A549 (cell line): ENCODE data around the gene FRMD4A. TPM values are rescaled to one million over a fixed set of nuclear protein-coding genes. Genes with fewer than 3 reads are reported as not detected.

Source experiments
- ATAC-seq, 2 experiments: fragments of 200-7000 bp in 1 of 2; fragments of >200 bp in 1 of 2; cut with Nextera tagmentation in 1 of 2; cut with Tn5 transposase in 1 of 2; 3 replicates each; pipeline versions ENCODE4 v1.8.0 to v1.9.1; 2018 to 2020; ENCODE audit warnings: mild to moderate bottlenecking in 1 of 2, moderate library complexity in 1 of 2
- CTCF ChIA-PET: fragments of 300-600 bp; sonication (Branson Sonifier 250); formaldehyde crosslinking; extraction: SDS; loops from one replicate; lab custom pipeline; 2021; ENCODE audit warnings: antibody characterized with exemption, inconsistent platforms; lab: Yijun Ruan, JAX
- POLR2A ChIA-PET: fragments of 350-600 bp; formaldehyde crosslinking; extraction: SDS; loops from one replicate; lab custom pipeline; 2021; ENCODE audit warnings: antibody characterized with exemption, inconsistent platforms; lab: Yijun Ruan, JAX
- DNase-seq, 2 experiments: peaks; one replicate each; pipeline versions ENCODE4 v3.0.0 to v3.0.0-alpha.2; 2011 to 2016; ENCODE audit warnings: low read depth in 1 of 2, low spot score in 1 of 2
- FAIRE-seq: peaks from 2 replicates; lab custom pipeline; 2011; peaks lifted over from hg19 to GRCh38; lab: Jason Lieb, UNC
- H3K27ac ChIP-seq, 2 experiments: fragments of >200 bp; sonication (Bioruptor Twin); formaldehyde crosslinking; 3 replicates each; pipeline ENCODE4 v1.5.1; 2016 to 2017
- H3K4me1 ChIP-seq: fragments of >200 bp; sonication (Bioruptor Twin); formaldehyde crosslinking; 3 replicates; pipeline ENCODE4 v1.6.1; 2016
- H3K4me2 ChIP-seq: fragments of >200 bp; sonication (Bioruptor Twin); formaldehyde crosslinking; 3 replicates; pipeline ENCODE4 v1.6.1; 2016
- H3K4me3 ChIP-seq: fragments of >200 bp; sonication (Bioruptor Twin); formaldehyde crosslinking; 3 replicates; pipeline ENCODE4 v1.5.1; 2016
- H3K9me3 ChIP-seq: fragments of >200 bp; sonication (Bioruptor Twin); formaldehyde crosslinking; 3 replicates; pipeline ENCODE4 v1.6.1; 2016
- BHLHE40 ChIP-seq: IDR thresholded peaks from 2 replicates; pipeline ENCODE4 v1.6.1; 2012; ENCODE audit warnings: low read depth, low read length, inconsistent platforms
- CBX8 ChIP-seq: fragments of 200-600 bp; sonication (generic); IDR thresholded peaks from 2 replicates; pipeline ENCODE4 v1.6.1; 2016
- EHF ChIP-seq: fragments of 250-450 bp; sonication (Bioruptor Pico); IDR thresholded peaks from 2 replicates; pipeline ENCODE4 v1.5.0; 2020; ENCODE audit warnings: mild to moderate bottlenecking
- EHMT2 ChIP-seq: fragments of 200-600 bp; sonication (generic); IDR thresholded peaks from 2 replicates; pipeline ENCODE4 v1.6.1; 2016; ENCODE audit warnings: antibody characterized with exemption, low read depth, mild to moderate bottlenecking, moderate library complexity
- FOSB ChIP-seq: fragments of 250-450 bp; sonication (Bioruptor Pico); IDR thresholded peaks from 2 replicates; pipeline ENCODE4 v1.5.0; 2020; ENCODE audit warnings: mild to moderate bottlenecking, moderate library complexity
- FOSL2 ChIP-seq, 2 experiments: fragments of 450-650 bp in 1 of 2; fragments of >200 bp in 1 of 2; sonication (Bioruptor Twin) in 1 of 2; formaldehyde crosslinking; IDR thresholded peaks; 2 replicates each; pipeline versions ENCODE4 v1.5.0 to v1.6.1; 2016 to 2020; ENCODE audit warnings: mild to moderate bottlenecking in 1 of 2, moderate library complexity in 1 of 2
- GATA3 ChIP-seq: IDR thresholded peaks from 2 replicates; pipeline ENCODE4 v1.6.1; 2012; ENCODE audit warnings: borderline replicate concordance
- HMGXB4 ChIP-seq: fragments of 250-450 bp; sonication (Bioruptor Pico); IDR thresholded peaks from 2 replicates; pipeline ENCODE4 v1.5.0; 2021; ENCODE audit warnings: mild to moderate bottlenecking, moderate library complexity, borderline replicate concordance
- HOXA7 ChIP-seq: fragments of 250-450 bp; sonication (Bioruptor Pico); IDR thresholded peaks from 2 replicates; pipeline ENCODE4 v1.5.0; 2020; ENCODE audit warnings: mild to moderate bottlenecking, moderate library complexity
- JUNB ChIP-seq: fragments of >200 bp; sonication (Bioruptor Twin); formaldehyde crosslinking; IDR thresholded peaks from 2 replicates; pipeline ENCODE4 v1.6.1; 2016
- KDM1A ChIP-seq: fragments of 200-600 bp; sonication (generic); IDR thresholded peaks from 2 replicates; pipeline ENCODE4 v1.6.1; 2016; ENCODE audit warnings: low read depth, mild to moderate bottlenecking
- MYC ChIP-seq: IDR thresholded peaks from 2 replicates; pipeline ENCODE4 v1.6.1; 2012; ENCODE audit warnings: mild to moderate bottlenecking, inconsistent platforms, low read length, improper control_type of control experiment, borderline replicate concordance
- NR3C1 ChIP-seq: fragments of >200 bp; sonication (Bioruptor Twin); formaldehyde crosslinking; IDR thresholded peaks from 3 replicates; pipeline ENCODE4 v1.6.1; 2017
- PHF8 ChIP-seq: fragments of 200-600 bp; sonication (generic); IDR thresholded peaks from 2 replicates; pipeline ENCODE4 v1.6.1; 2016; ENCODE audit warnings: low read depth, mild to moderate bottlenecking, antibody characterized with exemption, moderate library complexity, borderline replicate concordance
- POLR2AphosphoS2 ChIP-seq: conservative IDR thresholded peaks from 2 replicates; pipeline ENCODE4 v1.6.1; 2012; ENCODE audit warnings: low read length, improper control_type of control experiment, inconsistent platforms
- RFX5 ChIP-seq: fragments of 450-650 bp; IDR thresholded peaks from 2 replicates; pipeline ENCODE4 v1.7.1; 2014; ENCODE audit warnings: antibody characterized with exemption, mild to moderate bottlenecking, moderate library complexity
- RNF2 ChIP-seq: fragments of 200-600 bp; sonication (generic); IDR thresholded peaks from 2 replicates; pipeline ENCODE4 v1.6.1; 2016; ENCODE audit warnings: low read depth, mild to moderate bottlenecking, antibody characterized with exemption, moderate library complexity, borderline replicate concordance
- USF2 ChIP-seq: fragments of 450-650 bp; IDR thresholded peaks from 2 replicates; pipeline ENCODE4 v1.6.1; 2014; ENCODE audit warnings: antibody characterized with exemption
- ZFP36 ChIP-seq: fragments of 450-650 bp; IDR thresholded peaks from 2 replicates; pipeline ENCODE4 v1.6.1; 2014; ENCODE audit warnings: borderline replicate concordance; ENCODE audit not compliant: partially characterized antibody
- ZNF302 ChIP-seq: fragments of 250-450 bp; sonication (Bioruptor Pico); IDR thresholded peaks from 2 replicates; pipeline ENCODE4 v1.9.0; 2021; ENCODE audit warnings: inconsistent platforms, mild to moderate bottlenecking, moderate library complexity
- ZSCAN20 ChIP-seq: fragments of 250-450 bp; sonication (Bioruptor Pico); IDR thresholded peaks from 2 replicates; pipeline ENCODE4 v1.8.0; 2022; ENCODE audit warnings: mild to moderate bottlenecking, moderate library complexity
- WGBS: methylation state at CpG from one replicate; pipeline ENCODE4 v1.1.6; 2017; ENCODE audit errors: missing lambda C conversion rate; 5-methylcytosine and 5-hydroxymethylcytosine counted together
- polyA plus RNA-seq, 4 experiments: library from polyadenylated mRNA; depleted of rRNA in 3 of 4; stranded (reverse); fragments of >200 nt; fragmentation: RNase III in 1 of 4; extraction: RNeasy Plus Mini Kit Qiagen cat#74134 plus additional on column Dnase treatment in 1 of 4; gene quantifications; 2 replicates in 3 of 4; 3 replicates in 1 of 4; pipeline ENCODE4 v1.2.3, GENCODE V29; 2011 to 2017
- TF ChIP-seq, protein P1 (sequence below): fragments of >200 bp; sonication (Bioruptor Twin); formaldehyde crosslinking; IDR thresholded peaks from 3 replicates; pipeline ENCODE4 v1.5.1; 2016
- TF ChIP-seq, protein P2 (sequence below): fragments of 250-450 bp; sonication (Bioruptor Pico); IDR thresholded peaks from 2 replicates; pipeline ENCODE4 v1.5.0; 2020; ENCODE audit warnings: low read depth, mild to moderate bottlenecking, moderate library complexity
- TF ChIP-seq, protein P3 (sequence below): fragments of >200 bp; sonication (Bioruptor Twin); formaldehyde crosslinking; IDR thresholded peaks from 3 replicates; pipeline ENCODE4 v1.6.1; 2016

Gene FRMD4A
- polyA plus RNA-seq, 2 of the 4 experiments (the other 2 are of a cell fraction): 2.5 to 4.7 TPM

GRCh38 chr10:14158575-14158974 is 172.1 kb downstream of the FRMD4A start:
- ATAC-seq: no peak
- POLR2A ChIA-PET: no interaction called here

DNA sequence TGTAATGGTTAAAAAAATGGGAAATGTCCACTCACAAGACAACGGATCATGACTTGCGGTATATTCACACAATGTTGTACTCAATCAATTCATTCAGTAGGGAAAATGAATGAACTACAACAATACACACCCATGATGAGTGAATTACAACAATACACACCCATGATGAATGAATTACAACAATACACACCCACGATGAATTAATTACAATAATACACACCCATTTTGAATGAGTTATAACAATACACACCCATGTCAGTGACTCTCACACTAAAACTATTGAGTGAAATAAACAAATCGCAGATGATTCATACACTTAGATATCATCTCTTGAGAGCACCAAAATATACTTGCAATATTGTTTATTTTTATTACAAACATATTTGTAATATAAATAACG is 174.6 kb downstream of the FRMD4A start:
- no peak for ATAC-seq
- CTCF ChIA-PET: no interaction called here
- FAIRE-seq: no peak
- Histone ChIP-seq H3K4me1 (no peaks in the 10 kb centered on the region), H3K4me2 (no peak overlapping the region), H3K4me3 (no peak overlapping the region), H3K9me3 (peaks cover 8% of the 10 kb centered on the region; the same call in 1 of the 3 replicates), H3K27ac (no peak overlapping the region)
- POLR2A ChIA-PET: no interaction called here
- no peak for DNase-seq
- 22% methylated on average over 5 of the region's 5 CpGs for WGBS
- TF ChIP-seq, protein P1, sequence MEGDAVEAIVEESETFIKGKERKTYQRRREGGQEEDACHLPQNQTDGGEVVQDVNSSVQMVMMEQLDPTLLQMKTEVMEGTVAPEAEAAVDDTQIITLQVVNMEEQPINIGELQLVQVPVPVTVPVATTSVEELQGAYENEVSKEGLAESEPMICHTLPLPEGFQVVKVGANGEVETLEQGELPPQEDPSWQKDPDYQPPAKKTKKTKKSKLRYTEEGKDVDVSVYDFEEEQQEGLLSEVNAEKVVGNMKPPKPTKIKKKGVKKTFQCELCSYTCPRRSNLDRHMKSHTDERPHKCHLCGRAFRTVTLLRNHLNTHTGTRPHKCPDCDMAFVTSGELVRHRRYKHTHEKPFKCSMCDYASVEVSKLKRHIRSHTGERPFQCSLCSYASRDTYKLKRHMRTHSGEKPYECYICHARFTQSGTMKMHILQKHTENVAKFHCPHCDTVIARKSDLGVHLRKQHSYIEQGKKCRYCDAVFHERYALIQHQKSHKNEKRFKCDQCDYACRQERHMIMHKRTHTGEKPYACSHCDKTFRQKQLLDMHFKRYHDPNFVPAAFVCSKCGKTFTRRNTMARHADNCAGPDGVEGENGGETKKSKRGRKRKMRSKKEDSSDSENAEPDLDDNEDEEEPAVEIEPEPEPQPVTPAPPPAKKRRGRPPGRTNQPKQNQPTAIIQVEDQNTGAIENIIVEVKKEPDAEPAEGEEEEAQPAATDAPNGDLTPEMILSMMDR: no peak
- TF ChIP-seq GATA3 (no peak), RFX5 (no peak), FOSL2 (IDR thresholded peaks at IDR 0.05) (no peak), FOSL2 (CRISPR knock-in tag; IDR thresholded peaks at IDR 0.05) (no peak), MYC (no peak), ZSCAN20 (CRISPR knock-in tag) (no peak), PHF8 (no peak), ZNF302 (no peak), HOXA7 (CRISPR knock-in tag) (no peak)
- TF ChIP-seq, protein P2, sequence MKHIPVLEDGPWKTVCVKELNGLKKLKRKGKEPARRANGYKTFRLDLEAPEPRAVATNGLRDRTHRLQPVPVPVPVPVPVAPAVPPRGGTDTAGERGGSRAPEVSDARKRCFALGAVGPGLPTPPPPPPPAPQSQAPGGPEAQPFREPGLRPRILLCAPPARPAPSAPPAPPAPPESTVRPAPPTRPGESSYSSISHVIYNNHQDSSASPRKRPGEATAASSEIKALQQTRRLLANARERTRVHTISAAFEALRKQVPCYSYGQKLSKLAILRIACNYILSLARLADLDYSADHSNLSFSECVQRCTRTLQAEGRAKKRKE (CRISPR knock-in tag): no peak

More at GRCh38 chr10:14158575-14158974, 172.1 kb downstream of the FRMD4A start:
- no peak overlapping the region for H3K4me2 ChIP-seq
- H3K27ac ChIP-seq: no peak overlapping the region
- peaks cover 2% of the 10 kb centered on the region; the same call in 1 of the 3 replicates for H3K9me3 ChIP-seq
- H3K4me1 ChIP-seq: no peaks in the 10 kb centered on the region
- CTCF ChIA-PET: no interaction called here
- DNase-seq (no peak), FAIRE-seq (no peak)
- TF ChIP-seq USF2: no peak
- TF ChIP-seq RNF2: no peak
- TF ChIP-seq ZFP36: no peak
- no peak for TF ChIP-seq EHF (CRISPR knock-in tag)
- no peak for TF ChIP-seq CBX8
- no peak for TF ChIP-seq NR3C1
- TF ChIP-seq, protein P3, sequence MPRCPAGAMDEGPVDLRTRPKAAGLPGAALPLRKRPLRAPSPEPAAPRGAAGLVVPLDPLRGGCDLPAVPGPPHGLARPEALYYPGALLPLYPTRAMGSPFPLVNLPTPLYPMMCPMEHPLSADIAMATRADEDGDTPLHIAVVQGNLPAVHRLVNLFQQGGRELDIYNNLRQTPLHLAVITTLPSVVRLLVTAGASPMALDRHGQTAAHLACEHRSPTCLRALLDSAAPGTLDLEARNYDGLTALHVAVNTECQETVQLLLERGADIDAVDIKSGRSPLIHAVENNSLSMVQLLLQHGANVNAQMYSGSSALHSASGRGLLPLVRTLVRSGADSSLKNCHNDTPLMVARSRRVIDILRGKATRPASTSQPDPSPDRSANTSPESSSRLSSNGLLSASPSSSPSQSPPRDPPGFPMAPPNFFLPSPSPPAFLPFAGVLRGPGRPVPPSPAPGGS: no peak
- TF ChIP-seq, protein P2 (CRISPR knock-in tag): no peak
- TF ChIP-seq, protein P1: no peak
- TF ChIP-seq HMGXB4 (CRISPR knock-in tag): no peak
- no peak for TF ChIP-seq PHF8
- TF ChIP-seq BHLHE40: no peak
- TF ChIP-seq MYC: no peak
- TF ChIP-seq FOSB: no peak
- TF ChIP-seq EHMT2: no peak
- no peak for TF ChIP-seq POLR2AphosphoS2
- TF ChIP-seq JUNB: no peak
- no peak for TF ChIP-seq KDM1A
- no peak overlapping the region for H3K4me3 ChIP-seq
